K562 treated with DMSO at 1 percent for 12 hours (cell line): Measurements from ENCODE around the gene CCDC12. TPM values are rescaled to one million over a fixed set of nuclear protein-coding genes. Genes with fewer than 3 reads are reported as not detected.

Source experiments
- total RNA-seq: library from RNA; unstranded; fragments of 300-600 nt; gene quantifications from 2 replicates; pipeline ENCODE4 v1.2.3, GENCODE V29; 2022; ENCODE audit not compliant: insufficient read depth

Gene CCDC12
- 56.1 and 94.7 TPM in 2 replicates for total RNA-seq

GRCh38 chr3:46976326-46977190, at the start of gene CCDC12:
Gene CCDC12 (minus strand): TSS chr3:46976745. CDS start chr3:46976732, 13 bp downstream.

GRCh38 chr3:46978985-46979944, 2.7 kb upstream of the CCDC12 start, which contains the start of gene NBEAL2:
Gene NBEAL2 (plus strand): TSS chr3:46979666. CDS start chr3:46979862, 196 bp downstream.

GRCh38 chr3:46877406-46878125, 99.0 kb downstream of the CCDC12 start, which contains the start of gene PTH1R:
Gene PTH1R (plus strand): TSS chr3:46877721. CDS start chr3:46883560, 5,839 bp downstream.

Other genes with a start within 250 kb of the CCDC12 start
- gene MYL3, start 113.3 kb downstream of the CCDC12 start, total RNA-seq, result not detected in 2 replicates
- gene PTH1R, start 99.0 kb downstream of the CCDC12 start, total RNA-seq, result not detected in 2 replicates
- gene NBEAL2, start 2.9 kb upstream of the CCDC12 start, total RNA-seq, result 41.1 and 89.8 TPM in 2 replicates
- 5.3 and 30.9 TPM in 2 replicates for gene SETD2, start 187.4 kb upstream of the CCDC12 start, total RNA-seq